ENCODE data around the gene ZIC4.

Gene ZIC4

DNA sequence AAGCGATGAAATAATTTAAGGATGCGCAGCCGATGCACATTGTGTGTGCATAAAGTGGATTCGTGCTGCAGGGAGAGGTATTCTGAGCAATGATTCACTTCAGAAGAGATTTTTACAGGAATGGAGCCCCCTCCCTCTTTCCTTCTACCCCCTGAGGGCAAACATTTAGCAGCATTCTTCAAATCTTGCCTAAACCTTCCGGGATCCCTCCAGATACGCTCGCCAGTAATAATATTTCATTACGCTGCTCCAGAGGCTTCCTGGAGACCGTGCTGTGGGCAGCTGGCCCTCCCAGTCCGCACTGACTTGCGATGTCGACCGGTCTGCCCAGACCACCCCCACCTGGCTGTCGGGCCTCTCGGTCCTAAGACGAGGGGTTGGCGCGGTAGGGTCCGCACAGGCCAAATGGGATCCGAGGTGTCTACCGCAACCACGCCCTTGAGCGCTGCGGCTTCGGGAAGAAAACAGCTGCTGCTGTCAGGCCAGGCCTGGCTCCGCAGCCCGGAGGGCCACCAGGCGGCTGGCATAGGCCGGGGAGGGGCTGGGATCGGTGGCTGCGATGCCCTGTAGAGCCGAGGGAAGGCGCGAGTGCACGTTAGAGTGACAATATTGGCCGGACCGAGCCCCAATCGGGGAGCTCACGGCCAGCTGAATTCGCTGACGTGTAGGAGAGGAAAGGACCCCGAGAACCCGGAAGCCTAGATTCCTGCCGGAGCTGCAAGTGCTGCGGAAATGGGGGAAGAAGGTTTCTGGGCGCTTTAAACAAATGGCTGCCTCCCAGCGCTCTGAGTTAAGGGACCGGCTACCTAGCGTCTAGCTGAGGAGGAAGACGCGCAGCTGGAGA lies 14.3 kb downstream of the ZIC4 start:
- TF ChIP-seq CTCF (IDR thresholded peaks at IDR 0.05; ENCODE audit: extremely low read depth, insufficient read depth, missing control alignments), result no peak
- in situ Hi-C loops (cut with MboI; ENCODE audit: low pct_unique_long_range_greater_than_20kb, low sequenced_read_pairs, unreplicated experiment), result no loop called here
- DNase-seq (ENCODE audit: low spot score), result no peak

GRCh38 chr3:147390589-147391569 lies 15.5 kb downstream of the ZIC4 start:
- no peak for DNase-seq (ENCODE audit: low spot score)
- TF ChIP-seq CTCF (IDR thresholded peaks at IDR 0.05; ENCODE audit: extremely low read depth, insufficient read depth, missing control alignments), result no peak
- in situ Hi-C loops (cut with MboI; ENCODE audit: low pct_unique_long_range_greater_than_20kb, low sequenced_read_pairs, unreplicated experiment), result no loop called here

DNA sequence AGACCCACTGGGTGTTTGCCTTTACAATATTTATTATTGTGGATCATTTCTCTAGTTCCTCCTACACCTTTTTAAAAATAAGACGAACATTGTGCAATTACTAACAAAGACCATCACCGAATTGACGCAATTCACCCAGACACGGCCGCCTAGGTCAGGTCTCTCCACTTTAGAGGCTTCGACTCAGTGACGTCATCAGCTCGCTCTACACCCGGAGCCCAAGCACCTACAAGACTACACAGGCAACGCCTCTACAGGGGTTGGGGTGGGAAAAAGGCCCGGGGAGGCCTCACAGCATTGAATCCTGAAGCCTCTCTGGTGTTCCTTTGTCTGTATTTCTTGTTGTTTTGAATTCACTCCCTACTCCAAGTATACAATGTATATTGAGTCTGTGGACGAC lies 16.6 kb downstream of the ZIC4 start:
- DNase-seq (ENCODE audit: low spot score), result no peak
- in situ Hi-C loops (cut with MboI; ENCODE audit: low pct_unique_long_range_greater_than_20kb, low sequenced_read_pairs, unreplicated experiment), result no loop called here
- TF ChIP-seq CTCF (IDR thresholded peaks at IDR 0.05; ENCODE audit: extremely low read depth, insufficient read depth, missing control alignments), result no peak

- in situ Hi-C loops (cut with MboI; ENCODE audit: low pct_unique_long_range_greater_than_20kb, low sequenced_read_pairs, unreplicated experiment), result no loop called here
- no peak for DNase-seq (ENCODE audit: low spot score)
- TF ChIP-seq CTCF (IDR thresholded peaks at IDR 0.05; ENCODE audit: extremely low read depth, insufficient read depth, missing control alignments), result no peak
Observed at GRCh38 chr3:147388700-147389580, 17.4 kb downstream of the ZIC4 start.

GRCh38 chr3:147387885-147388699 lies 18.3 kb downstream of the ZIC4 start:
- no peak for DNase-seq (ENCODE audit: low spot score)
- no peak for TF ChIP-seq CTCF (IDR thresholded peaks at IDR 0.05; ENCODE audit: extremely low read depth, insufficient read depth, missing control alignments)
- in situ Hi-C loops (cut with MboI; ENCODE audit: low pct_unique_long_range_greater_than_20kb, low sequenced_read_pairs, unreplicated experiment), result no loop called here

Measured in GM13977 (cell line).